Gastroesophageal sphincter (tissue), 3 donors: ENCODE measurements around the gene RASA4.
"Not testable (repeated sequence)": the region's sequence is repeated elsewhere in the genome, so short reads cannot be mapped to it uniquely, and the experiment has no call there.

Source experiments
- CTCF ChIP-seq, 4 experiments: fragments of 200-600 bp in 2 of 4; fragments of 450-650 bp in 2 of 4; sonication (generic) in 1 of 4; IDR thresholded peaks; one replicate each; pipeline ENCODE4 v1.5.1; 2017 to 2019; ENCODE audit warnings: antibody characterized with exemption in 4 of 4, mild to moderate bottlenecking in 2 of 4, moderate library complexity in 2 of 4
- EP300 ChIP-seq: sonication (generic); formaldehyde crosslinking; IDR thresholded peaks from one replicate; pipeline ENCODE4 v1.6.1; 2017; ENCODE audit warnings: antibody characterized with exemption, mild to moderate bottlenecking
- POLR2A ChIP-seq, 2 donors: fragments of 450-650 bp; IDR thresholded peaks; one replicate each; pipeline ENCODE4 v1.6.1; 2017; ENCODE audit warnings: antibody characterized with exemption in 2 of 2, mild to moderate bottlenecking in 2 of 2, moderate library complexity in 1 of 2
- POLR2AphosphoS5 ChIP-seq: sonication (generic); formaldehyde crosslinking; IDR thresholded peaks from one replicate; pipeline ENCODE4 v1.6.1; 2017; ENCODE audit warnings: antibody characterized with exemption

GRCh38 chr7:102642691-102643090 is 26.1 kb upstream of the RASA4 start, which contains the start of gene UPK3BL1:
- not testable (repeated sequence) for TF ChIP-seq EP300; CTCF (IDR thresholded peaks at IDR 0.05); POLR2A (IDR thresholded peaks at IDR 0.05); POLR2AphosphoS5
